LNCAP (cell line): ENCODE measurements around the gene RNF4.

Experiments used
- CTCF ChIP-seq: fragments of 450-650 bp; IDR thresholded peaks from 2 replicates; pipeline ENCODE4 v1.5.1; 2017; ENCODE audit warnings: mild to moderate bottlenecking

Gene RNF4

GRCh38 chr4:2484185-2484584, 15.3 kb downstream of the RNF4 start:
- no peak for TF ChIP-seq CTCF

- no peak for TF ChIP-seq CTCF
Observed at GRCh38 chr4:2484993-2485392, 16.1 kb downstream of the RNF4 start.

GRCh38 chr4:2485956-2486355, 17.1 kb downstream of the RNF4 start:
- no peak for TF ChIP-seq CTCF

GRCh38 chr4:2486981-2487380, 18.1 kb downstream of the RNF4 start:
- TF ChIP-seq CTCF, result no peak

GRCh38 chr4:2487632-2488031, 18.7 kb downstream of the RNF4 start:
- TF ChIP-seq CTCF, result no peak

- TF ChIP-seq CTCF, result no peak
Observed at GRCh38 chr4:2489081-2489805, 20.3 kb downstream of the RNF4 start.

GRCh38 chr4:2489841-2490552, 21.1 kb downstream of the RNF4 start:
- TF ChIP-seq CTCF, result no peak
